ENCODE results near the gene XRCC3. TPM values are rescaled to one million over a fixed set of nuclear protein-coding genes. Genes with fewer than 3 reads are reported as not detected.
"Not testable (repeated sequence)": the region's sequence is repeated elsewhere in the genome, so short reads cannot be mapped to it uniquely, and the experiment has no call there.

The XRCC3 gene
- polyA plus RNA-seq, 3 donors = 2.4 to 3.6 (median 3.1) TPM

- no peak overlapping the region for H3K27ac ChIP-seq (ENCODE audit: low read depth, low read length)
- 72 to 87% (median 78%) methylated on average over 25 of the region's 25 CpGs for WGBS, 3 donors
Observed at GRCh38 chr14:103699901-103700752, 15.1 kb downstream of the XRCC3 start.

- no peak overlapping the region for H3K27ac ChIP-seq (ENCODE audit: low read depth, low read length)
Observed at GRCh38 chr14:103699261-103699661, 16.0 kb downstream of the XRCC3 start.

GRCh38 chr14:103698380-103699260, 16.6 kb downstream of the XRCC3 start:
- no peak overlapping the region for H3K27ac ChIP-seq (ENCODE audit: low read depth, low read length)
- 62 to 84% (median 83%) methylated on average over 27 to 33 of the region's 33 CpGs for WGBS, 3 donors

More at GRCh38 chr14:103699261-103699661, 16.0 kb downstream of the XRCC3 start:
- 90 to 97% (median 92%) methylated on average over 15 to 17 of the region's 17 CpGs for WGBS, 3 donors

- WGBS, 3 donors = 78 to 82% (median 81%) methylated on average over 10 to 14 of the region's 14 CpGs
Observed at GRCh38 chr14:103697603-103698379, 17.5 kb downstream of the XRCC3 start.

GRCh38 chr14:103697206-103697602, 18.0 kb downstream of the XRCC3 start:
- no peak overlapping the region for H3K27ac ChIP-seq (ENCODE audit: low read depth, low read length)
- 22 to 52% (median 31%) methylated on average over 3 of the region's 3 CpGs for WGBS, 3 donors

More at GRCh38 chr14:103697603-103698379, 17.5 kb downstream of the XRCC3 start:
- no peak overlapping the region for H3K27ac ChIP-seq (ENCODE audit: low read depth, low read length)

- WGBS, 3 donors = 13 to 65% (median 30%) methylated on average over 17 of the region's 17 CpGs
- H3K27ac ChIP-seq (ENCODE audit: low read depth, low read length) = no peak overlapping the region
Observed at GRCh38 chr14:103696466-103697071, 18.7 kb downstream of the XRCC3 start.

GRCh38 chr14:103696070-103696402, 19.2 kb downstream of the XRCC3 start:
- no peak overlapping the region for H3K27ac ChIP-seq (ENCODE audit: low read depth, low read length)
- 44 to 56% (median 47%) methylated on average over 12 to 13 of the region's 13 CpGs for WGBS, 3 donors

GRCh38 chr14:103695296-103696069, 19.8 kb downstream of the XRCC3 start:
- no peak overlapping the region for H3K27ac ChIP-seq (ENCODE audit: low read depth, low read length)
- WGBS, 3 donors = 68 to 79% (median 71%) methylated on average over 14 of the region's 14 CpGs

GRCh38 chr14:103694572-103695026, 20.7 kb downstream of the XRCC3 start:
- WGBS, 3 donors = 92 to 95% (median 93%) methylated on average over 20 of the region's 20 CpGs
- H3K27ac ChIP-seq (ENCODE audit: low read depth, low read length) = no peak overlapping the region

GRCh38 chr14:103693515-103693914, 21.7 kb downstream of the XRCC3 start:
- WGBS, 3 donors = 88 to 91% (median 90%) methylated on average over 22 of the region's 22 CpGs
- no peak overlapping the region for H3K27ac ChIP-seq (ENCODE audit: low read depth, low read length)

- WGBS, 3 donors = 83 to 88% (median 85%) methylated on average over 12 of the region's 12 CpGs
Observed at GRCh38 chr14:103692871-103693270, 22.4 kb downstream of the XRCC3 start.

GRCh38 chr14:103692159-103692558, 23.1 kb downstream of the XRCC3 start:
- no peak overlapping the region for H3K27ac ChIP-seq (ENCODE audit: low read depth, low read length)

More at GRCh38 chr14:103692871-103693270, 22.4 kb downstream of the XRCC3 start:
- H3K27ac ChIP-seq (ENCODE audit: low read depth, low read length) = no peak overlapping the region

GRCh38 chr14:103691655-103692054, 23.6 kb downstream of the XRCC3 start:
- H3K27ac ChIP-seq (ENCODE audit: low read depth, low read length) = not testable (repeated sequence)
- 89 to 90% (median 90%) methylated on average over 5 of the region's 5 CpGs for WGBS, 3 donors

More at GRCh38 chr14:103692159-103692558, 23.1 kb downstream of the XRCC3 start:
- 94 to 95% (median 94%) methylated on average over 17 of the region's 17 CpGs for WGBS, 3 donors

- 91% methylated on average over 8 of the region's 8 CpGs for WGBS, 3 donors
- no peak overlapping the region for H3K27ac ChIP-seq (ENCODE audit: low read depth, low read length)
Observed at GRCh38 chr14:103690332-103690731, 24.9 kb downstream of the XRCC3 start.

- WGBS, 3 donors = 55 to 85% (median 80%) methylated on average over 16 of the region's 16 CpGs
- no peak overlapping the region for H3K27ac ChIP-seq (ENCODE audit: low read depth, low read length)
Observed at GRCh38 chr14:103688906-103689902, 26.0 kb downstream of the XRCC3 start.

GRCh38 chr14:103688441-103688840, 26.8 kb downstream of the XRCC3 start:
- H3K27ac ChIP-seq (ENCODE audit: low read depth, low read length) = no peak overlapping the region
- WGBS, 3 donors = 89 to 92% (median 92%) methylated on average over 5 of the region's 5 CpGs
